Activated naive CD8-positive, alpha-beta T cell treated with anti-CD3 and anti-CD28 coated beads, Interleukin-2, amount 50 U/mL, for 16 hours (primary cell): ENCODE data around the gene SORCS1.

ENCODE experiments used
- DNase-seq: peaks from one replicate; pipeline ENCODE4 v3.0.0-alpha.2; 2020; ENCODE audit warnings: low read depth, low spot score

Gene SORCS1

GRCh38 chr10:106540645-106541044, 623.9 kb downstream of the SORCS1 start:
- DNase-seq: no peak

GRCh38 chr10:106537866-106538265, 626.6 kb downstream of the SORCS1 start:
- DNase-seq: no peak

GRCh38 chr10:106535304-106535953, 629.1 kb downstream of the SORCS1 start:
- DNase-seq: no peak

- no peak for DNase-seq
Measured at GRCh38 chr10:106534441-106534840, 630.1 kb downstream of the SORCS1 start.

- no peak for DNase-seq
Measured at GRCh38 chr10:106528702-106529101, 635.8 kb downstream of the SORCS1 start.

- DNase-seq: no peak
Measured at GRCh38 chr10:106525835-106526234, 638.7 kb downstream of the SORCS1 start.
